Measurements from ENCODE around the gene IMMP2L.

GRCh38 chr7:110718503-110719205, 843.6 kb downstream of the IMMP2L start:
- TF ChIP-seq CTCF (IDR thresholded peaks at IDR 0.05; ENCODE audit: low read depth, low read length, missing input control), result no peak
- no peak for TF ChIP-seq MAX (IDR thresholded peaks at IDR 0.05)
- no peak for TF ChIP-seq ATF3 (IDR thresholded peaks at IDR 0.05)
- no peak for TF ChIP-seq TAF1 (conservative IDR thresholded peaks at IDR 0.05)
- TF ChIP-seq JUND (IDR thresholded peaks at IDR 0.05), result no peak

All from liver (tissue), 3 donors.